ENCODE results near the gene GMNC.

- TF ChIP-seq, protein P1, sequence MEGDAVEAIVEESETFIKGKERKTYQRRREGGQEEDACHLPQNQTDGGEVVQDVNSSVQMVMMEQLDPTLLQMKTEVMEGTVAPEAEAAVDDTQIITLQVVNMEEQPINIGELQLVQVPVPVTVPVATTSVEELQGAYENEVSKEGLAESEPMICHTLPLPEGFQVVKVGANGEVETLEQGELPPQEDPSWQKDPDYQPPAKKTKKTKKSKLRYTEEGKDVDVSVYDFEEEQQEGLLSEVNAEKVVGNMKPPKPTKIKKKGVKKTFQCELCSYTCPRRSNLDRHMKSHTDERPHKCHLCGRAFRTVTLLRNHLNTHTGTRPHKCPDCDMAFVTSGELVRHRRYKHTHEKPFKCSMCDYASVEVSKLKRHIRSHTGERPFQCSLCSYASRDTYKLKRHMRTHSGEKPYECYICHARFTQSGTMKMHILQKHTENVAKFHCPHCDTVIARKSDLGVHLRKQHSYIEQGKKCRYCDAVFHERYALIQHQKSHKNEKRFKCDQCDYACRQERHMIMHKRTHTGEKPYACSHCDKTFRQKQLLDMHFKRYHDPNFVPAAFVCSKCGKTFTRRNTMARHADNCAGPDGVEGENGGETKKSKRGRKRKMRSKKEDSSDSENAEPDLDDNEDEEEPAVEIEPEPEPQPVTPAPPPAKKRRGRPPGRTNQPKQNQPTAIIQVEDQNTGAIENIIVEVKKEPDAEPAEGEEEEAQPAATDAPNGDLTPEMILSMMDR (IDR thresholded peaks at IDR 0.05; ENCODE audit: low read length) = no peak
- no peak for TF ChIP-seq EZH2 (IDR thresholded peaks at IDR 0.05; ENCODE audit: borderline replicate concordance, low read length)
These were observed 30.0 kb upstream of the GMNC start for GRCh38 chr3:190892395-190892902.

Data from OCI-LY1 (cell line).